Stimulated activated CD4-positive, alpha-beta T cell treated with anti-CD3 and anti-CD28 coated beads, Interleukin-12 subunit alpha, Interleukin-12 subunit beta, amount 100 ng/mL, for 24 hours (primary cell): ENCODE results near the gene RBM20.
"Not testable (repeated sequence)": the region's sequence is repeated elsewhere in the genome, so short reads cannot be mapped to it uniquely, and the experiment has no call there.

Experiments used
- DNase-seq, 2 experiments: peaks; one replicate each; pipeline ENCODE4 v3.0.0-alpha.2; 2020; ENCODE audit warnings: low read depth in 2 of 2

The RBM20 gene

GRCh38 chr10:110853921-110854605 is 209.9 kb downstream of the RBM20 start:
- no peak for DNase-seq

DNA sequence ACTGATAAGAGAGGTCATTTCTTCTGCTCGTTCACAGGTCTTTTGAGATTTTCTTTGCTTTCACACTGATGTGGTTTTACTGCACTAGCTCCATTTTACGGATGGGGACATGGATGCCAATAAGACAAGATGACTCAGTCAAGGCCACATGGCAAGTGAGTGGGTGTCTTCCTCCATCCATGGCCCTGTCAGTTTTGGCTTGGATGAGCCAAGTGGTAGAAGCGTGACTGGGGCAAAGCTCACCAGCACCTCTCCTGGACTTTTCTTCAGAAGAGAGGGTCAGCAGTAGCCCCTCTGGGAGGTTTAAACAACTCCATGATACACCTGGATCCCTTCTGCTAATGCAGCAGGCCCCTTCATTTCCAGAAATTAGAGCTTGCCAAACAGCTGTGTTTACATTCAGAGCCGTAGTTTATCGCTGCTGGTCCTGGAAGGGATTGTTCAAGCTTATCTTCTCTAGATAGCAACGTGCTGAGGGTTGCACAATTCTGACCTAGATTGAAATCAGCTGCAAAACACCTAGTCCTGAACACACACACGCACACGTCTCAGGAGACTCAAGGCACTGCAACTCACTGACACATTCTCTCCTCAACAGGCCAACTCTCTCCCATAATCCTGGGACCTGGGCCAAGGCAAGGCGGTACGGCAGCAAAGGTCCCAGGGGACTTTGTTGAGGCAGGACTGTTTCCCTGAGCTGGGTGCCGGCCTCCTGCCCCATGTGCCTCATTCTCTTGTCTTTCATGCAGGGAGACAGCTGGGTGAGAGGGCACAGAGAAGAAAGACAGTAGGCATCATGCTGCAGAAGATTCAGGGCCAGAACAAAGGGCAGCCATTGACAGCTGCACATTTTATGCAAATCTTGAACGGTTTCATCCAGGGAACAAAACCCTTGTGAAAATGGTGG is 213.4 kb downstream of the RBM20 start:
- no peak for DNase-seq

- DNase-seq: no peak
Measured at GRCh38 chr10:110858297-110858934, 214.3 kb downstream of the RBM20 start.

DNA sequence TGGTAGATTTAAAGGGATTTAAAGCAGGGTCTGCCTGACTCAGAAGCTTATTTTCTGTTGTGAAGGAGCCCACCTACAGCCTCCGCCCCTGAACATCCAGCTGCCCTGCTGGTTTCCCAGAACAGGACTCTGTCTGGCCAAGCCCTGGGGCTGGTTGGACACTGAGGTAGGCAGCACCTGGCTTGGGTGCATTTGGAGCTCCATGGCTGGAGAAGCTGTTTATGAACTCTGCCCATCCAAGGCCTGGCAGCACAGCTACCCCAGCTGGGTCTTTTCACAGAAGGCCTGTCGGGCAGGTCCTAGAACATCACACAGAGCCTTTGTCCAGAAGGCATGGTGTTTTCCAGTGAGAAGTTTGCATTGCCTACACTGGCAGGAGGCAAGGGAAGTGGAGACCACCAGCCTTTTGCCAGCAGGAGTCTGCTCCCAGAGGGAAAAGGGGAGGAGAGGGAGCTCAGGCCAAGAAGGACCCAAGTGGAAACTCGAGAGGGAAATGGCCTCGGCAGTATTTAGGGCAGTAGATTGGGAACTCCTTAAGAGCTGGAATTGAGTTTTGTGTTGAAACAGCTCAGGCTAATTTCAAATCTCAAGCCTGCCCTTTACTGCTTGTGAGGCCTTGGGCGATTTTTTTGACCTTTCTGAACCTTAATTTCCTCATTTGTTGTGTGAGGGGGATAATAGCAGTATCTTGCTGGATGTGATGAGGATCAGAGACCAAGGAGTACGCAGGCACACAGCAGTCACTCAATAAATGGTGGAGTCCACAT is 215.3 kb downstream of the RBM20 start:
- DNase-seq: no peak

DNA sequence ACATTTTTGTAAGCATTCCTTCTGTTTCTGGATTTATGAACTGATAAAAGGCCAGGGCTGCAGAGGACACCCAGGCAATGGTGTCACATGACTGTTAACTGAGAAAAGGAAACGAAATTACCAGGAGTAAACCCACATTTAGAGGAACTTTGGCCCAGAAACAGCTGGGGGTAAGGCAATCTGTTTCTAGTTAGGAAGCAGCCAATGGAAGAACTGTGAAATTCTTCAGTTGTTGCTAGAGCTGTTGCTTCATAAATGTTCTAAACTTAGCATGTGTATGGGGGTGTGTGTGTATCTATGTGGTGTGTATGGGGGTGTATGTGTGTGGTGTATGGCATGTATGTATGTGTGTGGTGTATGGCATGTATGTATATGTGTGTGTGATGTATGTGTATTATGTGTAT is 215.8 kb downstream of the RBM20 start:
- no peak for DNase-seq

DNA sequence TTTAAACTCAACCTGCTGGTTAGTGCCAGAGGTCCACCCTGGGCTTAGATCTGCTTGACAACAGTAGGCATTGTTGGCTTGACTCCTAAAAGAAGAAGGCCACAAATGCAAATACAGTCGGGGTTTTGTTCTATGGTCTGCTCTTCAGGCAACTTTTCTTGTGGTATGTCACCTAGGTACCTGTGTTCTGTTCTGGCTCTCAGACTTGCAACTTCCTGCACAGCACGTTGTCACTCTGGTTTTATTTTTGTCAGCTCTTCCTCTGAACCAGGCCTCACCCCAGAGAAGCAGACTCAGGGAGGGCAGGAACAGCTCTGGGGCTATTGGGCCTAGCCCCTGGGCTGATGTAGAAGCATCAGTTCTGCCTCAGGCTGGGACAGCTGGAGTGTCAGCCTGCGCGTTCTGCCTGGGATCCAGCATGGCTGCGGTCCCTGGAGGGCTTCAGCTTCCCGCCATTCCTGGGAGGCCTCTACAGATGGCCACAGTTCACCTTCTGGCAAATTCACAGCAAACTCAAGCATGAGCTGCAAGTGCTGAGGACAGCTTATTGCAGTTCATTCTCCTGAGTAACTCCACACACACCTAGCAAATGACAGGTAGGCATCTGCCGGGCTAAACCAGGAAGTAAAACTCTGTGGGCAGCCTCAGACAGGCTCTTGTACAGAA is 216.6 kb downstream of the RBM20 start:
- DNase-seq: no peak

DNA sequence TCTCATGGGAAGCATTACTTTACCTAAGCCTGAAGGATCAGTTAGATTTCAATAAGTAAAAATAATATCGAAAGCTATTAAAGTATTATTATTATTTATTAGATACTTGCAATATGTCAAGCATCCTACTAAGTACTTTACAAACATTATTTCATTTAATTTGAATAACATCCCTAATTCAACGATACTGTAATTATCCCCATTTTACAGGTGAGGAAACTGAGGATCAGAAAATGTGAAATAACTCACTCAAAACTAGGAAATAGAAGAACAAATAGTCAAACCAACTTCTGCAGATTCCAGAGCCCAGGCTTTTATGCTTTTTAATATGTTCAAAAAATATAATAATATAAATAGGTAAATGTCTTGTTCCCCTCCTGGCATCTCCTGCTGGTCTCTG is 217.3 kb downstream of the RBM20 start:
- no peak for DNase-seq

- no peak for DNase-seq
Measured at GRCh38 chr10:110861930-110862649, 218.0 kb downstream of the RBM20 start.

- DNase-seq: no peak
Measured at GRCh38 chr10:110862961-110863360, 218.8 kb downstream of the RBM20 start.

DNA sequence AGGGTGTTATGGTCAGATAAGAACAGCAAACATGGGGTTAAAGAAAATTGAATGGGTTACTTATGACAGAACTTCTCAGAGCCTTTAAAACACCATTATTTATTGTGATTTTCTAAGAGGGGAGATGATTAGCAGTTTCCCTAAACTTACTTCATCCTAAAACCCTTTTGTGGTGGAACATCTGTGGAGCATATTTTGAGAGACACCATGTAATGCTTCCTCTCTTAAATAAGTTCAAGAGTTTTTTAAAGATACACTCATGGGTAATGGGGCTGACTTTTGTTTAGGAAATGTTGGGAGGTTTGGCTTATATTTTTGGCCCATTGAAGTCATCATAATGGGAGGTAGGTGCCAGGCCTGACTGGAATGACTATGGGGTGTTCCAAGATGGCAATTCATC is 219.2 kb downstream of the RBM20 start:
- no peak for DNase-seq

GRCh38 chr10:110863956-110864355 is 219.8 kb downstream of the RBM20 start:
- DNase-seq: no peak

DNA sequence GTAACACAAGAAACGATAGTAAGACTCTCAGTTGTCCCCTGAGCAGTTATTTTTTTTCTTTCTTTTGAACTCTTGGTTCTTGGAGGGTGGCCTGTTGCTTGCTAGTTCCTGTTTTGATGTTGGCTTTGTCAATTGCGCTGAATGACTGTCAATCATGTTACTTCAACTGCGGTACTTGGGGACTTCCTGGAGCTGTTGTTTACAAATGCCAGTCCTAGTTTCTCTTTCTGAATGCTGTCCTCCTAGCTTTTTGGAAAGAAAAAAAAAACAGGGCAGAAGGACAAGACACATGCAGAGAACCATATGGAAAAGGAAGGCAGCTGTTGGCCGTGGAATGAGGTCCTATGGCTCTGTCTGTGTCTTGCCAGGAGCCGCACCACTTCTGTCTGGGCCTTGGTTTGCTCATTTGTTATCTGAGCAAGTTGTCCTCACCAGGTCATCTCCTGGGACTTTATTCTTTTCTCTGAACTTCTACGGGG is 220.6 kb downstream of the RBM20 start:
- DNase-seq: no peak

DNA sequence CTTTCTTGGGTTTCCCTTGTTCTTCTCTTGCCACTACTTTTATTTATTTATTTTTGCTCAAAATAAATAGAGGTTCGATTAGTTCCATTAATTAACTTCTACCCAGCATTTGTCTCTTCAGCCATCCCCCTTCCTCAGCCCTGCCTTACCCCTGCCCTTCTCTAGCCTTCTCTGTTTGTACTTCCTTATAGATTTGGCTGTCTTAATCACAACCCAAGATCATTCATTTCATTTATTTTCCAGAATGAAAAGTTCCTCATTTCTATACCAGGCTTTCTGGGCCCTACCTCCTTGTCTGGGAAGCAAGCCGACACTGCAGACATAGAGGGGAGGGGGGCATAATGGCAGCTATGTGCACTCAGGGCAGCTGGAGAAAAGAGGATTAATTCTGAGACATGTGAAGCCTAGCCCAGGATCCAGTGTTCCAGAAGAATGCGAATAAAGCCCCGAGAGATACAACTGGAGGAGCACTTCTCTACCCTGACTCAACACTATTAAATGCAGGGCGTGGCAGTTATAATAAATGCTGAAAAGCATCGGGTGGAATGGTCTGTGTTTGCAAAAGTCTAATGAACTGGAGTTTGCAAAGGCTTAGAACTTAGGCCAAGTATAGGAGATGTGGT is 221.2 kb downstream of the RBM20 start:
- no peak for DNase-seq

DNA sequence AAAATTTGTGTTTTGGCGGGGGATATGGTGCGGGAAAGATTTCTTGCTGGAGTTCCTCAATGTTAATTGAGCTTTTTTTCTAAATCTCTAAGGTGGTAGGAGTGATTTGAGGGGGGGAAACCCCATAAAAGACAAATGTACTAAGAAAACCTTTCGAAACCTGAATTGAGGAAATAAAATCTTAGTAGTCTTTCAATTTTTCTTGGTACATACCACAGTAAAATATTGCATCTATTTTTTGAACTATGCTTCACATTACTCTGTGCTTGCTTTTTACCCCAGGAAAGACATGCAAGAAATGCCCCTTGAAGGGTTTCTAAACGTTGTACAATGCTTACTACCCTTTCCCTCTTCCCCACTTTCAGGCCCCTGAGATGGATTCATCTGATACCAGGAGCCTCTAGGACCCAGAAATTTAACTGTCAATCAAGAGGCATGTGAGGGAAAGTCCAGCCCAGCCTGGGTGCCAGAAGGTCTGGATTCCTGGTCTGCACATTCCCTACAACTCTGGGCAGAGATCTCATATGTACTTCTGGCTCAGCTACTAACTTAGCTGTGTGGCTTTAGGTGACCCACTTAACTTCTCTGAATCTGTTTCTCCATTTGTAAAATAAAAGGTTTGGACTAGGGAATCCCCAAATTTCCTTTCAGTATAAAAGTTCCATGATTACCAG is 221.8 kb downstream of the RBM20 start:
- DNase-seq: no peak

DNA sequence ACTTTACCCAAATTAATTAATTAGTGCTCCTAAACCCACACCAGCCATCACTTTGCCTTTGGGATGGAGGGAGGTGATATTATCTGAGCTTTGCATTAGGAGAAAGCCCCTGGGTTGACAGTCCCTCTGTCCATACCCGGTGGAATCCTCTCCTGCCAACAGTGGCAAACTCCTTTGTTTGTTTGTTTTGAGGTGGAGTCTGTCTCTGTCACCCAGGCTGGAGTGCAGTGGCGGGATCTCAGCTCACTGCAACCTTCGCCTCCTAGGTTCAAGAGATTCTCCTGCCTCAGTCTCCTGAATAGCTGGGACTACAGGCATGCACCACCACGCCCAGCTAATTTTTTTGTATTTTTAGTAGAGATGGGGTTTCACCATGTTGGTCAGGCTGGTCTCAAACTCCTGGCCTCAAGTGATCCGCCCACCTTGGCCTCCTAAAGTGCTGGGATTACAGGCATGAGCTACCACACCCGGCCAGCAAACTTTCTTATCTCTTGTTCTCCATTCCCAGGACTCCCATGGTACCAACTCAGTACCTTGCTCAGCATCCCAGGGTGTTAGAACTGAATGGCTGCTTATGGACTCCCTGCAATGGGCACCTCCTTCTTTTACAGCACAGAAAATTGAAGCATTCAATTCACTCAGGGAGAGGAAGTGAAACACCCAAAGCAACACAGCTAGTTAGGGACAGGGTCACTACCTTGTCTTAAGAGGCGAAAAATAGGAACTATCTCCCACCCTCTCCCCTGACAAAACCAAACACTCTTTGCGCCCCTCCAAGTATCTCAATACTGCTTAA is 223.1 kb downstream of the RBM20 start:
- DNase-seq: not testable (repeated sequence)

DNA sequence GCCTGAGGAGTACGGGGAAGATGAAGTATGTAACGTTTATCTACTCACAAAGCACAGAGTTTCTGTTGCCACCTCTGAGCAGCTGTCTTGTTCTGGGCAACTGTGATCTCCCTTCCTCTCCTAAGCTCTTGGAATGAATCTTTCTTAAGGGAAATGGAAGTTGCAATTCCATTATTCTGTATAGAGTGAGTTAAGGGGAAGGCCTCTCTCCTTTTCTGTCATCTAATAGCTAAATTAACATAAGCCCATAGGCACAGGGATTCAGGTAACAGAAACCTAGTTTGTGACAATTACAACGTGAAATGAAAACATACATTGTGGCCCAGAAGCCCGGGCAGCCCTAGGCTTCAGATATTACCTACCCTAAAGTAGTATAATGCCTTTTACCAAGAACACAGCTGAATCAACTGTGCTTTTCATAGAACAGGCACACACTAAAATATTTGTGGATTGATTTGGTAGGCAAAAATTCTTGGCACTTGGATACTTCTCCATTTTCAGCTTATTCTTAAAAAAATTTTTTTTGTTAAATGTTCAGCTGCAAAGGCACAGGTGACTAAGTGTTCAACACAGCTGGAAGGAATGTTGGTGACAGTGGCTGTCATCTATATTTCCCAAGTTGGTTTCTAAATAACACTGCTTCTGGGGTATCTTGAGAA is 223.8 kb downstream of the RBM20 start:
- no peak for DNase-seq

GRCh38 chr10:110868981-110869380 is 224.8 kb downstream of the RBM20 start:
- no peak for DNase-seq

DNA sequence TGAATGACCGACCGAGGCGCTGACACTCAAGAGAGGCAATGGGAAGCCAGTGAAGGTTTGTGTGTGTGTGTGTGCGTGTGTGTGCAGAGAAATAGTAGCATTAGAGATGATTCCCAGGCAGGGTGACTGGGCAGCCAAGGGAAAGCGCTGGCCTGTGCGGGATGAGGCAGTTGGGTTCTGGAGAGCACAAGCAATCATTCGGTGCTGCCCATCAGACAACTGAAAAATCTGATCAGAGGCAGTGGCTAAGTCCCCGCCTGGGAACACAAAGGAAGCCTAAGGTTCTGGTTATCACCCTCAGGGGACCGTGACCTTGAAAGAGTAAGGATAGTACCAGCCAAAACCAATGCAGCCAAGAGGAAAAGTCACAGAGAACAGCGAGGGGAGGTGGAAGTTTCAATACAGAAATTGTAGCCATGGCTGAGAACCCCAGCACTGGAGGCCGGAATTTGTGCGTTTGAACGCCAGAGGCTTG is 226.7 kb downstream of the RBM20 start:
- no peak for DNase-seq
